GM23338 (cell line): ENCODE results near the gene SERP2. TPM values are rescaled to one million over a fixed set of nuclear protein-coding genes. Genes with fewer than 3 reads are reported as not detected.

Experiments used
- ATAC-seq: fragments of 200-7000 bp; cut with Tn5 transposase; 3 replicates; pipeline ENCODE4 v1.9.1; 2020
- DNase-seq: peaks from one replicate; pipeline ENCODE4 v3.0.0-alpha.2; 2015; ENCODE audit warnings: low spot score
- H2AFZ ChIP-seq: fragments of 200-600 bp; sonication (generic); 2 replicates; pipeline ENCODE4 v1.8.0; 2016; ENCODE audit warnings: antibody characterized with exemption, mild to moderate bottlenecking, moderate library complexity
- H3F3A ChIP-seq: fragments of 200-600 bp; sonication (generic); replicated peaks from 2 replicates; pipeline ENCODE4 v1.8.0; 2017; ENCODE audit warnings: antibody characterized with exemption, mixed run types, low read depth
- H3K27ac ChIP-seq: fragments of 200-600 bp; sonication (generic); 2 replicates; pipeline ENCODE4 v1.6.1; 2016; ENCODE audit warnings: low read depth
- H3K27me3 ChIP-seq: fragments of 200-600 bp; sonication (generic); 2 replicates; pipeline ENCODE4 v1.8.0; 2016; ENCODE audit warnings: mild to moderate bottlenecking, mixed run types, moderate library complexity; ENCODE audit not compliant: insufficient read depth
- H3K36me3 ChIP-seq: fragments of 200-600 bp; sonication (generic); 2 replicates; pipeline ENCODE4 v1.8.0; 2016; ENCODE audit warnings: mild to moderate bottlenecking; ENCODE audit not compliant: insufficient read depth
- H3K4me1 ChIP-seq: fragments of 200-600 bp; sonication (generic); 2 replicates; pipeline ENCODE4 v1.8.0; 2016; ENCODE audit warnings: mild to moderate bottlenecking, moderate library complexity; ENCODE audit not compliant: insufficient read depth
- H3K4me2 ChIP-seq: fragments of 200-600 bp; sonication (generic); 2 replicates; pipeline ENCODE4 v1.7.1; 2017; ENCODE audit warnings: mixed run types
- H3K4me3 ChIP-seq: fragments of 200-600 bp; sonication (generic); 2 replicates; pipeline ENCODE4 v1.6.1; 2016; ENCODE audit warnings: mixed run types
- H3K79me2 ChIP-seq: fragments of 200-600 bp; sonication (generic); replicated peaks from 2 replicates; pipeline ENCODE4 v1.8.0; 2017; ENCODE audit warnings: mild to moderate bottlenecking; ENCODE audit not compliant: insufficient read depth
- H3K9me2 ChIP-seq: fragments of 200-600 bp; sonication (generic); 2 replicates; pipeline ENCODE4 v1.8.0; 2017; ENCODE audit not compliant: insufficient read depth
- H4K20me1 ChIP-seq: fragments of 200-600 bp; sonication (generic); replicated peaks from 2 replicates; pipeline ENCODE4 v1.8.0; 2017; ENCODE audit warnings: mild to moderate bottlenecking; ENCODE audit not compliant: insufficient read depth
- H3K27ac Mint-ChIP-seq: 2 replicates; pipeline ENCODE4 v1.8.0; 2020; ENCODE audit warnings: inconsistent platforms, mild to moderate bottlenecking, moderate library complexity, mixed read lengths
- H3K27me3 Mint-ChIP-seq: 3 replicates; pipeline ENCODE4 v1.8.0; 2022; ENCODE audit warnings: low read depth, mild to moderate bottlenecking, moderate library complexity, mixed read lengths, inconsistent platforms; ENCODE audit not compliant: insufficient read depth, poor library complexity
- H3K36me3 Mint-ChIP-seq: 3 replicates; pipeline ENCODE4 v1.8.0; 2021; ENCODE audit warnings: low read depth, mild to moderate bottlenecking, inconsistent platforms, moderate library complexity, mixed read lengths
- H3K4me1 Mint-ChIP-seq: 3 replicates; pipeline ENCODE4 v1.8.0; 2020; ENCODE audit warnings: mild to moderate bottlenecking, inconsistent platforms, mixed read lengths
- H3K4me3 Mint-ChIP-seq: 3 replicates; pipeline ENCODE4 v1.8.0; 2021; ENCODE audit warnings: moderate library complexity, mild to moderate bottlenecking, inconsistent platforms, mixed read lengths
- H3K9me3 Mint-ChIP-seq: 3 replicates; pipeline ENCODE4 v1.8.0; 2020; ENCODE audit warnings: moderate library complexity, mild to moderate bottlenecking, inconsistent platforms, mixed read lengths
- CREB1 ChIP-seq: fragments of 250-450 bp; sonication (Bioruptor Pico); IDR thresholded peaks from 2 replicates; pipeline ENCODE4 v1.5.0; 2020; ENCODE audit warnings: low read depth, mild to moderate bottlenecking, moderate library complexity
- CTCF ChIP-seq, 2 experiments: fragments of 200-600 bp in 1 of 2; sonication (generic) in 1 of 2; conservative IDR thresholded peaks; 2 replicates each; pipeline versions ENCODE4 v1.5.1 to v1.6.1; 2016 to 2017; ENCODE audit warnings: antibody characterized with exemption in 2 of 2, low read depth in 2 of 2, mild to moderate bottlenecking in 2 of 2, moderate library complexity in 1 of 2
- EZH2phosphoT487 ChIP-seq: fragments of 200-600 bp; sonication (generic); IDR thresholded peaks from one replicate; pipeline ENCODE4 v1.8.1; 2018; ENCODE audit warnings: antibody characterized with exemption; ENCODE audit not compliant: unreplicated experiment
- JUNB ChIP-seq: IDR thresholded peaks from one replicate; pipeline ENCODE4 v1.6.1; 2016; ENCODE audit warnings: antibody characterized with exemption; ENCODE audit not compliant: unreplicated experiment
- NANOG ChIP-seq: IDR thresholded peaks from 2 replicates; pipeline ENCODE4 v1.6.1; 2016; ENCODE audit warnings: antibody characterized with exemption, borderline replicate concordance
- POLR2AphosphoS5 ChIP-seq: IDR thresholded peaks from 2 replicates; pipeline ENCODE4 v1.6.1; 2016; ENCODE audit warnings: antibody characterized with exemption, low read depth
- ZNF114 ChIP-seq: fragments of 250-450 bp; sonication (Bioruptor Pico); IDR thresholded peaks from 2 replicates; pipeline ENCODE4 v1.5.0; 2020; ENCODE audit warnings: mild to moderate bottlenecking, moderate library complexity
- ZNF331 ChIP-seq: fragments of 250-450 bp; sonication (Bioruptor Pico); IDR thresholded peaks from 2 replicates; pipeline ENCODE4 v1.5.0; 2020; ENCODE audit warnings: low read depth, mild to moderate bottlenecking, moderate library complexity
- ZNF462 ChIP-seq: fragments of 250-450 bp; sonication (Bioruptor Pico); IDR thresholded peaks from 2 replicates; pipeline ENCODE4 v1.5.0; 2020; ENCODE audit warnings: mild to moderate bottlenecking, moderate library complexity
- polyA plus RNA-seq: library from polyadenylated mRNA; unstranded; fragments of >200 nt; fragmentation: Nextera tagmentation; extraction: Ambion mirVana; gene quantifications from 2 replicates; pipeline ENCODE4 v1.2.1, GENCODE V29; 2016
- total RNA-seq: library from RNA; depleted of rRNA; stranded (reverse); fragments of >200 nt; shearing (Covaris generic); gene quantifications from 2 replicates; pipeline ENCODE4 v1.2.3, GENCODE V29; 2014

SERP2 gene
- total and polyA plus RNA-seq, 2 experiments from 2014 or later: 0.59 to 3.4 TPM

- TF ChIP-seq CTCF (conservative IDR thresholded peaks at IDR 0.05; ENCODE audit: low read depth in 2 of 2): no peak
- no peak for TF ChIP-seq ZNF114 (CRISPR knock-in tag)
- TF ChIP-seq POLR2AphosphoS5: no peak
- TF ChIP-seq EZH2phosphoT487: no peak
- no peak for TF ChIP-seq ZNF331 (CRISPR knock-in tag)
Observed at GRCh38 chr13:44414716-44415115, 41.1 kb downstream of the SERP2 start (continued).

- no peak overlapping the region for H3K4me3 ChIP-seq
- no peaks in the 10 kb centered on the region for H4K20me1 ChIP-seq
- peak overlapping the region; percentile 60 for H3K4me2 ChIP-seq
- H3K27me3 ChIP-seq: no peaks in the 10 kb centered on the region
- ATAC-seq: peak; percentile 68
- Mint-ChIP-seq H3K9me3 (peaks cover 8% of the 10 kb centered on the region), H3K4me3 (no peak overlapping the region; the same call in 2 of the 3 replicates), H3K27ac (0 out of 2 replicates have a peak overlapping the region, but pooled peaks have one; percentile 73), H3K36me3 (peaks cover 3% of the 10 kb centered on the region; the same call in 2 of the 3 replicates), H3K27me3 (peaks cover 11% of the 10 kb centered on the region), H3K4me1 (peaks cover 50% of the 10 kb centered on the region)
- H3K36me3 ChIP-seq: no peaks in the 10 kb centered on the region
- H3F3A ChIP-seq: no peaks in the 10 kb centered on the region
- no peaks in the 10 kb centered on the region for H3K79me2 ChIP-seq
- peak overlapping the region; percentile 95 for H2AFZ ChIP-seq
- TF ChIP-seq NANOG (no peak), JUNB (no peak), ZNF114 (CRISPR knock-in tag) (no peak), CREB1 (CRISPR knock-in tag) (no peak), ZNF462 (CRISPR knock-in tag) (no peak), CTCF (conservative IDR thresholded peaks at IDR 0.05; ENCODE audit: low read depth in 2 of 2) (no peak), POLR2AphosphoS5 (no peak)
- peak; percentile 41 for DNase-seq
- H3K4me1 ChIP-seq: peaks cover 35% of the 10 kb centered on the region
- no peak overlapping the region for H3K27ac ChIP-seq
- H3K9me2 ChIP-seq: no peaks in the 10 kb centered on the region
Observed at GRCh38 chr13:44415815-44416214, 42.2 kb downstream of the SERP2 start.
